Measurements from ENCODE around the gene DUS3L. TPM values are rescaled to one million over a fixed set of nuclear protein-coding genes. Genes with fewer than 3 reads are reported as not detected.

The DUS3L gene, protein sequence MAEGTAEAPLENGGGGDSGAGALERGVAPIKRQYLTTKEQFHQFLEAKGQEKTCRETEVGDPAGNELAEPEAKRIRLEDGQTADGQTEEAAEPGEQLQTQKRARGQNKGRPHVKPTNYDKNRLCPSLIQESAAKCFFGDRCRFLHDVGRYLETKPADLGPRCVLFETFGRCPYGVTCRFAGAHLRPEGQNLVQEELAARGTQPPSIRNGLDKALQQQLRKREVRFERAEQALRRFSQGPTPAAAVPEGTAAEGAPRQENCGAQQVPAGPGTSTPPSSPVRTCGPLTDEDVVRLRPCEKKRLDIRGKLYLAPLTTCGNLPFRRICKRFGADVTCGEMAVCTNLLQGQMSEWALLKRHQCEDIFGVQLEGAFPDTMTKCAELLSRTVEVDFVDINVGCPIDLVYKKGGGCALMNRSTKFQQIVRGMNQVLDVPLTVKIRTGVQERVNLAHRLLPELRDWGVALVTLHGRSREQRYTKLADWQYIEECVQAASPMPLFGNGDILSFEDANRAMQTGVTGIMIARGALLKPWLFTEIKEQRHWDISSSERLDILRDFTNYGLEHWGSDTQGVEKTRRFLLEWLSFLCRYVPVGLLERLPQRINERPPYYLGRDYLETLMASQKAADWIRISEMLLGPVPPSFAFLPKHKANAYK
- polyA plus RNA-seq (2013, experiment 1 of 2), result 14.3 TPM
- polyA plus RNA-seq (2013, experiment 2 of 2), result 12.7 TPM

GRCh38 chr19:5790559-5791520 lies at the start of gene DUS3L:
DUS3L (minus strand) TSS chr19:5791163; CDS start chr19:5791141, 22 bp downstream.
- WGBS, result 11% methylated on average over 72 of the region's 72 CpGs
- H3K18ac ChIP-seq (ENCODE audit: low read depth in 1 of 2, low read length in 2 of 2), result peak within 1 kb of the TSS; percentile 91 to 98
- peaks cover 40 to 43% of the 10 kb centered on the region in 2 experiments for H3K36me3 ChIP-seq (ENCODE audit: control insufficient read depth in 1 of 2, insufficient read depth in 2 of 2, low read depth in 1 of 2, low read length in 2 of 2)

GRCh38 chr19:5839065-5840017 lies 48.4 kb upstream of the DUS3L start, which contains the start of gene FUT6:
FUT6 (minus strand) TSS chr19:5839702; CDS start chr19:5832567, 7,135 bp downstream.
- H2AFZ ChIP-seq (ENCODE audit: low read depth, low read length), result no peak within 1 kb of the TSS
- H3K14ac ChIP-seq (ENCODE audit: low read length in 2 of 2), result no peak within 1 kb of the TSS
- H2AK5ac ChIP-seq (ENCODE audit: low read length, severe bottlenecking), result peak within 1 kb of the TSS; percentile 89
- H3K4me3 ChIP-seq (ENCODE audit: insufficient read depth in 1 of 2, low read depth in 1 of 2, low read length in 2 of 2), result no peak within 1 kb of the TSS
- no peak within 1 kb of the TSS for H4K8ac ChIP-seq (ENCODE audit: low read length)
- no peak within 1 kb of the TSS for H3K9ac ChIP-seq (ENCODE audit: low read length)
- H2BK120ac ChIP-seq (ENCODE audit: low read depth, low read length), result no peak within 1 kb of the TSS
- no peaks in the 10 kb centered on the region for H3K36me3 ChIP-seq (ENCODE audit: control insufficient read depth in 1 of 2, insufficient read depth in 2 of 2, low read depth in 1 of 2, low read length in 2 of 2)
- H3K4me1 ChIP-seq (ENCODE audit: control insufficient read depth, insufficient read depth, low read depth, low read length), result peaks cover 12% of the 10 kb centered on the region
- peaks cover 0 to 32% of the 10 kb centered on the region in 2 experiments for H3K27me3 ChIP-seq (ENCODE audit: control insufficient read depth in 1 of 2, insufficient read depth in 1 of 2, low read length in 2 of 2)
- no peak within 1 kb of the TSS for H3K4me2 ChIP-seq (ENCODE audit: low read length, poor library complexity, severe bottlenecking)
- WGBS, result 88% methylated on average over 8 of the region's 9 CpGs
- no peak within 1 kb of the TSS for H2BK15ac ChIP-seq (ENCODE audit: low read depth, poor library complexity, severe bottlenecking)
- DNase-seq, result no peak
- no peak within 1 kb of the TSS for H3K18ac ChIP-seq (ENCODE audit: low read depth in 1 of 2, low read length in 2 of 2)
- no peak within 1 kb of the TSS for H2BK12ac ChIP-seq (ENCODE audit: low read length in 2 of 2)
- H3K9me3 ChIP-seq (ENCODE audit: control insufficient read depth, low read length), result no peaks in the 10 kb centered on the region
- H3K4ac ChIP-seq (ENCODE audit: low read depth in 1 of 2, low read length in 2 of 2), result no peak within 1 kb of the TSS
- no peak within 1 kb of the TSS for H2BK5ac ChIP-seq (ENCODE audit: low read depth, low read length, poor library complexity, severe bottlenecking)
- no peaks in the 10 kb centered on the region for H3K79me1 ChIP-seq (replicated peaks; ENCODE audit: low read length, poor library complexity, severe bottlenecking)
- H3K23ac ChIP-seq (ENCODE audit: low read length in 2 of 2), result no peak within 1 kb of the TSS
- no peak within 1 kb of the TSS for H3K27ac ChIP-seq (ENCODE audit: low read length, poor library complexity, severe bottlenecking)
- no peak within 1 kb of the TSS for H4K91ac ChIP-seq (ENCODE audit: low read length)

More at GRCh38 chr19:5790559-5791520, at the start of gene DUS3L:
- peak within 1 kb of the TSS; percentile 92 for H2BK120ac ChIP-seq (ENCODE audit: low read depth, low read length)
- peak within 1 kb of the TSS; percentile 100 for H4K8ac ChIP-seq (ENCODE audit: low read length)
- H3K79me1 ChIP-seq (replicated peaks; ENCODE audit: low read length, poor library complexity, severe bottlenecking), result peaks cover 27% of the 10 kb centered on the region
- H2BK15ac ChIP-seq (ENCODE audit: low read depth, poor library complexity, severe bottlenecking), result peak within 1 kb of the TSS; percentile 70
- peak within 1 kb of the TSS; percentile 23 for H2AK5ac ChIP-seq (ENCODE audit: low read length, severe bottlenecking)
- H2BK5ac ChIP-seq (ENCODE audit: low read depth, low read length, poor library complexity, severe bottlenecking), result peak within 1 kb of the TSS; percentile 75
- peak within 1 kb of the TSS; percentile 98 for H2AFZ ChIP-seq (ENCODE audit: low read depth, low read length)
- H3K9ac ChIP-seq (ENCODE audit: low read length), result peak within 1 kb of the TSS; percentile 98
- H3K27me3 ChIP-seq (ENCODE audit: control insufficient read depth in 1 of 2, insufficient read depth in 1 of 2, low read length in 2 of 2), result no peaks in the 10 kb centered on the region
- peak; percentile 98 for DNase-seq
- peak within 1 kb of the TSS; percentile 80 to 95 for H3K4ac ChIP-seq (ENCODE audit: low read depth in 1 of 2, low read length in 2 of 2)
- peak within 1 kb of the TSS in 1 of 2 experiments; percentile 65 for H3K23ac ChIP-seq (ENCODE audit: low read length in 2 of 2)
- peak within 1 kb of the TSS; percentile 100 for H4K91ac ChIP-seq (ENCODE audit: low read length)
- peaks cover 9% of the 10 kb centered on the region for H3K4me1 ChIP-seq (ENCODE audit: control insufficient read depth, insufficient read depth, low read depth, low read length)
- H3K14ac ChIP-seq (ENCODE audit: low read length in 2 of 2), result peak within 1 kb of the TSS in 1 of 2 experiments; percentile 95
- H2BK12ac ChIP-seq (ENCODE audit: low read length in 2 of 2), result peak within 1 kb of the TSS; percentile 29 to 37
- H3K4me2 ChIP-seq (ENCODE audit: low read length, poor library complexity, severe bottlenecking), result peak within 1 kb of the TSS; percentile 77
- no peaks in the 10 kb centered on the region for H3K9me3 ChIP-seq (ENCODE audit: control insufficient read depth, low read length)
- peak within 1 kb of the TSS; percentile 95 for H3K27ac ChIP-seq (ENCODE audit: low read length, poor library complexity, severe bottlenecking)
- peak within 1 kb of the TSS; percentile 94 to 98 for H3K4me3 ChIP-seq (ENCODE audit: insufficient read depth in 1 of 2, low read depth in 1 of 2, low read length in 2 of 2)

GRCh38 chr19:5838353-5839064 lies 47.5 kb upstream of the DUS3L start:
- Histone ChIP-seq H3K4me3 (ENCODE audit: insufficient read depth in 1 of 2, low read depth in 1 of 2, low read length in 2 of 2) (no peak overlapping the region), H4K8ac (ENCODE audit: low read length) (peak overlapping the region; percentile 71), H3K14ac (ENCODE audit: low read length in 2 of 2) (no peak overlapping the region), H3K4me2 (ENCODE audit: low read length, poor library complexity, severe bottlenecking) (no peak overlapping the region), H3K4me1 (ENCODE audit: control insufficient read depth, insufficient read depth, low read depth, low read length) (peaks cover 12% of the 10 kb centered on the region), H3K79me1 (replicated peaks; ENCODE audit: low read length, poor library complexity, severe bottlenecking) (no peaks in the 10 kb centered on the region), H3K18ac (ENCODE audit: low read depth in 1 of 2, low read length in 2 of 2) (no peak overlapping the region), H3K23ac (ENCODE audit: low read length in 2 of 2) (no peak overlapping the region), H3K27ac (ENCODE audit: low read length, poor library complexity, severe bottlenecking) (peak overlapping the region; percentile 39), H2BK12ac (ENCODE audit: low read length in 2 of 2) (no peak overlapping the region), H2AFZ (ENCODE audit: low read depth, low read length) (no peak overlapping the region), H3K9ac (ENCODE audit: low read length) (no peak overlapping the region), H2AK5ac (ENCODE audit: low read length, severe bottlenecking) (peak overlapping the region; percentile 89), H3K4ac (ENCODE audit: low read depth in 1 of 2, low read length in 2 of 2) (no peak overlapping the region), H2BK120ac (ENCODE audit: low read depth, low read length) (no peak overlapping the region), H4K91ac (ENCODE audit: low read length) (no peak overlapping the region), H2BK15ac (ENCODE audit: low read depth, poor library complexity, severe bottlenecking) (no peak overlapping the region), H3K9me3 (ENCODE audit: control insufficient read depth, low read length) (no peaks in the 10 kb centered on the region), H3K36me3 (ENCODE audit: control insufficient read depth in 1 of 2, insufficient read depth in 2 of 2, low read depth in 1 of 2, low read length in 2 of 2) (no peaks in the 10 kb centered on the region), H3K27me3 (ENCODE audit: control insufficient read depth in 1 of 2, insufficient read depth in 1 of 2, low read length in 2 of 2) (peaks cover 0 to 36% of the 10 kb centered on the region in 2 experiments), H2BK5ac (ENCODE audit: low read depth, low read length, poor library complexity, severe bottlenecking) (no peak overlapping the region)
- DNase-seq, result no peak
- WGBS, result 90% methylated on average over 17 of the region's 20 CpGs
